Measurements from ENCODE around the gene ACADSB.
A peak's percentile ranks its signal among the peaks of the same experiment; 100 is the strongest.

Gene ACADSB

DNA sequence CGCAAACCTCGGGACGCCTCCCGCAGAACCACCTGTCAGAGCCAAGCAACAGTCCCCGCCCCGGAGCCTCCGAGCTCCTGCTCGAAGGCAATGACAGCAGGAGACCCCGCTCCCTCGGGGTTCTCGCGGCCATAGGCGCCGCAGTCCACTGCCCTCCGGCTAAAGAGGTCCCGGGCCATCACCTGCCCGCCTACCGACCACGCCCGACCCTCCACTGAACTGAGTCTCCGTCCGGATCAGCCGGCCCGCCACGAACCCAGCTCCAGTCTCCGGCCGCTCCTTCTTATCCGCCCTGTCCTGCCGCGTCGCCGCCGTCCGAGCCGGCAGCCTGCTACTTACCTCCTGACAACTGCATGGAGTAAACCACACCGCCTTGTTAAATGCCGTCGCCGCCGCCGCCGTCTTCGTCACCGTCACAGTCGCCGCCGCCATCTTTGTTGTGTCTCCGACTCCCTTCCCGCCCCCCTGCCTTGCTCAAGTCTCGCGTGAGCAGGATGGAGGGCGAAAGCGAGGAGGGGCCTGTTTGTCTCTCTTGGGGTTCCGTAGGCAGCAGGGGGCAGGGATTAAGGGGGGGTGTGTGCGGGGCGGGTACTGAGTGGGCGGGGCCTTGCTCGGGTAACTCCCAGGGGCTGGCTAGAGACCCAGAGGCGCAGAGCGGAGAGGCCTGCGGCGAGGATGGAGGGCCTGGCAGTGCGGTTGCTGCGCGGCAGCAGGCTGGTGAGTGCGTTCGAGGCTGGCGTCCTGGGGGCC is at the start of gene ACADSB, which contains the start of gene IKZF5:
Gene ACADSB, plus strand, starts transcription at position 652 of the 750 bp plus-strand sequence. Its CDS starts 24 bp downstream, at position 676.
Gene IKZF5, minus strand, starts transcription at position 441 of the 750 bp plus-strand sequence. CDS start 10,170 bp downstream, outside the sequence.
- peak; percentile 96 for DNase-seq (ENCODE audit: low read depth, low spot score)

GRCh38 chr10:122962405-122962804 is 46.4 kb upstream of the ACADSB start:
- no peak for DNase-seq (ENCODE audit: low read depth, low spot score)

DNA sequence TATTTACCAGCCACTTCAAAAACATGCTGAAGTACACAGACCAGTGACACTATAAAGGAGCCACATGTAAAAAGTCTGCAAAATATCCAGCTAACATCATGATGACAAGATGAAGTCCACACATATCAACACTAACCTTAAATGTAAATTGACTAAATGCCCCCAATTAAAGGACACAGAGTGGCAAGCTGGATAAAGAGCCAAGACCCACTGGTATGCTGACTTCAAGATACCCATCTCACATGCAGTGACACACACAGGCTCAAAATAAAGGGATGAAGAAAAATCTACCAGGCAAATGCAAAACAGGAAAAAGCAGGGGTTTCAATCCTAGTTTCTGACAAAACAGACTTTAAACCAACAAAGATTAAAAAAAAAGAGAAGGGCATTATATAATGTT is 41.9 kb upstream of the ACADSB start:
- no peak for DNase-seq (ENCODE audit: low read depth, low spot score)

GRCh38 chr10:122968698-122969097 is 40.1 kb upstream of the ACADSB start:
- no peak for DNase-seq (ENCODE audit: low read depth, low spot score)

DNA sequence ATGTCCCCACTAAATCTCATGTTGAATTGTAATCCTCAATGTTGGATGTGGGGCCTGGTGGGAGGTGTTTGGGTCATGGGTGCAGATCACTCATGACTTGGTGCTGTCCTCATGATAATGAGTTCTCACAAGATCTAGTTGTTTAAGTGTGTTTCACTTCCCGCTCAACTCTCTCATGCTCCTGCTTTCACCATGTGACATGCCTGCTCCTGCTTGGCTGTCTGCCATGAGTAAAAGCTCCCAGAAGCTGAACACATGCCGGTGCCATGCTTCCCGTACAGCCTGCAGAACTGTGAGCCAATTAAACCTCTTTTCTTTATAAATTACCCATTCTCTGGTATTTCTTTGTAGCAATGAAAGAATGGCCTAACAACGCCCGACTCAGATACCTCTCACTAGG is 34.8 kb upstream of the ACADSB start:
- DNase-seq (ENCODE audit: low read depth, low spot score), result no peak

- no peak for DNase-seq (ENCODE audit: low read depth, low spot score)
These were observed 34.2 kb upstream of the ACADSB start for GRCh38 chr10:122974543-122975064.

- peak; percentile 70 for DNase-seq (ENCODE audit: low read depth, low spot score)
These were observed 28.4 kb upstream of the ACADSB start, which contains the start of gene PSTK for GRCh38 chr10:122980209-122981065. Gene PSTK, plus strand, starts transcription at chr10:122980401. Its CDS starts 79 bp downstream, at chr10:122980480.

DNA sequence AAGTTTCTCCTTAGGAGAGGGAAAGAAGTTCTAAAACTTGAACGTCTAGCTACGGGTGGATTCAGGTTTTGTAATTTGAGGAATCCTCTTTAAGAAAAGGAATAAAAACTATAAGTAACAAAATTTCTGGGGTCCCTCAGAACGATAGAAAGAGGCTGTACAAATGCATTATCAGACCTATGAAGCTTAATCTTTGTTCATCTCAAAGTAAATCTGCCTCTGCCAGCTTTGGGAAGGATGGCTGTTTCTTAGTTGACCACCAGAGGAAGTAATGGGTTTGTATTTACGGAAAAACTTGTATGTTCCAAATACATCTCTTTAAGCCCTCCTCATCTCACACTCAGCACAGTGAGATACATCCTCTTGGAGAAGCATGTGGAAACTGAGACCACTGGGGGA is 27.7 kb upstream of the ACADSB start:
- no peak for DNase-seq (ENCODE audit: low read depth, low spot score)

- no peak for DNase-seq (ENCODE audit: low read depth, low spot score)
These were observed 24.9 kb upstream of the ACADSB start for GRCh38 chr10:122983898-122984297.

DNA sequence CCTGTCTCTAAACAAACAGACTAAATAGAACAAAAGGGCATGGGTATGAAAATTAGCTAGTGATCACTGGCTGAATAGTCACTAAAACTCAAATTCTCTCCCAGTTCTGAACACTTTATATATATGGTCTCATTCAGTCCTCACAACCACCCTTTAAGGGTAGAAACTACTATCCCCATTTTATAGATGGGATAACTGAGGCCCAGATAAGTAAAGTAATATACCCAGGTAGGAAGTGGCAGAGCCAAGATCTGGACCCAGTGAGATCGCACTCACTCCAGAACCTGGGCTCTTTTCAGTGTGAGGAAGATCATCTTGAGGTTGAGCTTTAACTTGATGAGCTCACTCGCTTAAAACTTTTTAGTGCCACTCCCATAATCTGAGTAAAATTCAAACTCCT is 24.1 kb upstream of the ACADSB start:
- DNase-seq (ENCODE audit: low read depth, low spot score), result no peak

DNA sequence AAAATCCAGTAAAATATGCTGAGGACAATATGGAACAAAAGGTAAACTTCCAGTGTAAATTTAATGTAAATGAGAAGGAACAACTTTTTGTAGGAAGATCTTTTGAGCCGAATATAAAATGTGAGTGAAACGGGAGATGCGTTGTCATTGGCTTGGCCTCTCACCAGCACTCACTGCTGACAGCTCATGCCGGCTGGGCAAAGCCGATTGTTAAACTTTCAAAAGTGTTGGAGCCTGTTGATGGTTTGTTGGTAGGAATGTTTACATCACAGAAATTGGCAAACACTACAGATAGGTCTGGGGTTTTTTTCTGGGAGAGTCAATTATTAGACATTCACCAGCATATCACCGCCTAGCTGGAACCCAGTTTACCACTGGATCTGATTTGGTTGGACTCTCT is 22.5 kb upstream of the ACADSB start:
- DNase-seq (ENCODE audit: low read depth, low spot score), result no peak

DNA sequence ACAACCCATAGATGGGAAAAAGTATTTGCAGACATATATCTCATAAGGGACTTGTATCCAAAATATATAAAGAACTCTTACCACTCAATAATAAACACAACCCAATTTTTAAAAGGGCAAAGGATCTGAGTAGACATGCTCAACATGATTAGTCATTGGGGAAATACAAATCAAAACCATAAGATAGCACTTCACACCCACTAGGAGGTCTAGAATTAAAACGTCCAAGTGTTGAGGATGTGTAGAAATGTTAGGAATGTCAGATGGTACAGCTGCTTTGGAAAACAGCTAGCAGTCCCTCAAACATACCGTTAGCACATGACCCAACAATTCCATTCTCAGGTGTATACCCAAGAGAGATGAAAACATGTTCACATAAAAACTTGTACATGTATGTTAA is 20.3 kb upstream of the ACADSB start:
- no peak for DNase-seq (ENCODE audit: low read depth, low spot score)

GRCh38 chr10:122990278-122990677 is 18.5 kb upstream of the ACADSB start:
- DNase-seq (ENCODE audit: low read depth, low spot score), result no peak

- no peak for DNase-seq (ENCODE audit: low read depth, low spot score)
These were observed 16.7 kb upstream of the ACADSB start for GRCh38 chr10:122992031-122992585.

DNA sequence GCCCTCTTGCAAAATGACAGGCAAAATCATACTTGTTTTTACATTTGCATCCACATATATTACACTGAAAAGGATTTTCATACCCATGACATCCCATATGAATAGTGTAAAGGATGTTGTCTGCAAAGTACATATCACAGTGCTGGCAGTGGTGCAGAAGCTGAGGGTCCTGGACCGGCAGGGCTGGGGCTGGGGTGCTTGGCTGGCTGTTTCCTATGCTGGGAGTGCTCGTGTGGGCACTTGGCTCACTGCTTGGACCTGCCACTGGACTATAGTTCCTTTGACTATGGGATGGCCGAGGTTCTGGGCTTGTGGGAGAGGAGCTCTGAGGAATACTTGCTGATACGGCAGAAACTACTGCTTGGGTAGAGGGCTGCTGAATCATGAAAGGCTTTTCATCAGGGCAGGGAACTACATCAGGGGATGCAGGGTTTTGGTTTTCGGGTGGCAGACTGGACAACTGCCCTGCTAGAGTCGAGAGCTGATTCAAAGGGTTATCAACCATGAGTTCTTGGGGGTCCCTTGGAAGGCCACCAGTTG is 14.9 kb upstream of the ACADSB start:
- no peak for DNase-seq (ENCODE audit: low read depth, low spot score)

DNA sequence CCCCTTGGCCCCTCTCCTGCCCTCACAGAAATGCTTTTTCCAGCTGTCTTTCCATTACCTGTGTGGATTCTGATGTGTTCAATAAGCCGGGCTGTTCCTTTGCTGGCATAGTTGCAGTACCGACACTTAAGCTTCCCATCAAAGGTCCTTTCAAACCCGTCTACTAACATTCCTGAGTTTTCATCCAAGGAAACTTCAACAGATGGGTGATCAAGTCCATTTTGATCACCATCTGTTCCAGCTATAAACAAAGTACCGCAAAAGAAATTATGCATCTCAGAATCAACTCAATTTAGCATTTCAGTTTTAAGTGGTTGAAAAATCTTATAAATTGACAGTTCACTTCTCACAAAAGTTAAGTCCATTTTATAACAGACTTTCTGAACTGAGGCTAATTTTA is 12.9 kb upstream of the ACADSB start:
- no peak for DNase-seq (ENCODE audit: low read depth, low spot score)

GRCh38 chr10:122997864-122998263 is 10.9 kb upstream of the ACADSB start:
- DNase-seq (ENCODE audit: low read depth, low spot score), result no peak

DNA sequence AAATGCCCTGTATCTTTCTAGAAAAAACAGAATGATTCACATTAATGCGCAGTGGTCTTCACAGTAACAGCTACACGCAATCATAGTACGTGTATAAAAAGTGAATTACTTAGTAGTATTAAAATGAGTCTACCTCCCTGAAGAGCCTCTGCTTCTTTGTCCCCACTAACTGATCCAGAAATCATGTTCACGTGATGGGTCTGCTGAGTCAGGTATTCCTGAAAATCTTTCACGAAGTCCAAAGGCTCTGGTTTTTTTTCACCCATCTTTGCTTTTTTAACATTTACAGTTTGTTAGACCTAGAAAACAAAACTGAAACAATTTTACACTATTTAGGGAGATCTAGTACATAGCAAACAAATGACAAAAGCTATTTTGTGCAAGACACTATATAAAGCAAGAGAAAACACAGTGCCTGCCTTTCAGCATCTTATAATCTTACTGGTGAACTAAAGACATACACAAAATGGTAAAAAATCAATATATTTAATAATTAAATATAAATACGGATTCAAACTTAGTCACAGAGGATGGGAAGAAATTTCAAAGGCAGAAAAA is 10.4 kb upstream of the ACADSB start:
- no peak for DNase-seq (ENCODE audit: low read depth, low spot score)

DNA sequence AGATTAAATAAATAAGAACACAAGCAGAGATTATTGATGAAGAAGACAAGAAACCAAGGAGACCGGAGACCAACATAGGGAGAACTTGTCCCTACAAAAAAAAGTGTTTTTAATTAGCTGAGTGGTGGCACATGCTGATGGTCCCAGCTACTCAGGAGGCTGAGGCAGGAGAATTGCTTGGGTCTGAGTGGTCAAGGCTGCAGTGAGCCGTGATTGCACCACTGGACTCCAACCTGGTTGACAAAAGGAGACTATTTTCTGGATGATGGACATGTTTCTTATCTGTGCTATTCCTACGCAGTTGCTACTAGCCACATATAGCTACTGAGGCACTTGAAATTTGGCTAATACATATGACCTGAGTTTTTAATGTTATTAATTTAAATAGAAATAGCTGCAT is 9.9 kb upstream of the ACADSB start:
- no peak for DNase-seq (ENCODE audit: low read depth, low spot score)

DNA sequence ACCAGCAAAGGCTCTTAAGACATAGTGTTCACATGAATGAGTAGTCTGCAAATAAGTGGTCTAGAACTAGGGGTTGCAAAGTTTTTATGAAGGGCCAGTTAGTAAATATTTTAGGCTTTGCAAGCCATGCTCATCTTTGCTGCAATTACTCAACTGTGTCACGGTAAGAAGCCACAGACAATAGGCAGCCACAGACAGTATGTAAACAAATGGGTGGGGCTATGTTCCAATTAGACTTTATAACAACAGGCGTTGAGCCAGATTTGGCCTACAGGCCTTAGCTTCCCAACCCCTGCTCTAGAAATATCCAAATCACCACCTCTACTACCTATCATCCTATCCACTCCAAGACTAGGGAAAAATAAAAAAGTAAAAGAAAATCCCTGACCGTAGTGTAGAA is 9.5 kb upstream of the ACADSB start:
- DNase-seq (ENCODE audit: low read depth, low spot score), result no peak

- no peak for DNase-seq (ENCODE audit: low read depth, low spot score)
These were observed 8.7 kb upstream of the ACADSB start for GRCh38 chr10:123000155-123000554.

Data from activated CD4-positive, CD25-positive, alpha-beta regulatory T cell treated with anti-CD3 and anti-CD28 coated beads, Interleukin-2, amount 50 U/mL, for 16 hours (primary cell).